ENCODE measurements around the gene NDUFB7. TPM values are rescaled to one million over a fixed set of nuclear protein-coding genes. Genes with fewer than 3 reads are reported as not detected.
"Not testable (repeated sequence)": the region's sequence is repeated elsewhere in the genome, so short reads cannot be mapped to it uniquely, and the experiment has no call there.

Gene NDUFB7
- total RNA-seq, 1 experiment from 2014 or later = 1,095 TPM

GRCh38 chr19:14616407-14616806 is 44.5 kb upstream of the NDUFB7 start:
- Histone ChIP-seq H3K9me3 (ENCODE audit: low read length) (peaks cover 10% of the 10 kb centered on the region), H3K27ac (ENCODE audit: low read length) (no peak overlapping the region), H3K36me3 (ENCODE audit: low read depth, low read length) (no peaks in the 10 kb centered on the region), H3K4me3 (ENCODE audit: low read length) (no peak overlapping the region), H3K79me2 (ENCODE audit: low read length) (no peaks in the 10 kb centered on the region), H3K27me3 (ENCODE audit: low read length) (no peaks in the 10 kb centered on the region), H2AFZ (ENCODE audit: low read length) (no peak overlapping the region), H3F3A (ENCODE audit: low read length, unreplicated experiment) (no peaks in the 10 kb centered on the region), H3K4me2 (ENCODE audit: low read length) (no peak overlapping the region), H3K9ac (ENCODE audit: low read length) (no peak overlapping the region), H3K4me1 (ENCODE audit: insufficient read depth, low read length) (no peaks in the 10 kb centered on the region), H3K9me2 (replicated peaks; ENCODE audit: low read length) (no peaks in the 10 kb centered on the region), H4K20me1 (ENCODE audit: low read length) (no peaks in the 10 kb centered on the region)
- TF ChIP-seq EZH2 (IDR thresholded peaks at IDR 0.05; ENCODE audit: low read length, unreplicated experiment) = no peak
- TF ChIP-seq, protein P1, sequence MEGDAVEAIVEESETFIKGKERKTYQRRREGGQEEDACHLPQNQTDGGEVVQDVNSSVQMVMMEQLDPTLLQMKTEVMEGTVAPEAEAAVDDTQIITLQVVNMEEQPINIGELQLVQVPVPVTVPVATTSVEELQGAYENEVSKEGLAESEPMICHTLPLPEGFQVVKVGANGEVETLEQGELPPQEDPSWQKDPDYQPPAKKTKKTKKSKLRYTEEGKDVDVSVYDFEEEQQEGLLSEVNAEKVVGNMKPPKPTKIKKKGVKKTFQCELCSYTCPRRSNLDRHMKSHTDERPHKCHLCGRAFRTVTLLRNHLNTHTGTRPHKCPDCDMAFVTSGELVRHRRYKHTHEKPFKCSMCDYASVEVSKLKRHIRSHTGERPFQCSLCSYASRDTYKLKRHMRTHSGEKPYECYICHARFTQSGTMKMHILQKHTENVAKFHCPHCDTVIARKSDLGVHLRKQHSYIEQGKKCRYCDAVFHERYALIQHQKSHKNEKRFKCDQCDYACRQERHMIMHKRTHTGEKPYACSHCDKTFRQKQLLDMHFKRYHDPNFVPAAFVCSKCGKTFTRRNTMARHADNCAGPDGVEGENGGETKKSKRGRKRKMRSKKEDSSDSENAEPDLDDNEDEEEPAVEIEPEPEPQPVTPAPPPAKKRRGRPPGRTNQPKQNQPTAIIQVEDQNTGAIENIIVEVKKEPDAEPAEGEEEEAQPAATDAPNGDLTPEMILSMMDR (conservative IDR thresholded peaks at IDR 0.05; ENCODE audit: low read depth, low read length) = no peak
- no peak for TF ChIP-seq EZH2phosphoT487 (IDR thresholded peaks at IDR 0.05; ENCODE audit: borderline replicate concordance, low read length)
- ATAC-seq (no peak), DNase-seq (no peak)
- ChIA-PET POLR2A (ENCODE audit: unreplicated experiment) (no interaction called here), CTCF (no interaction called here)
- no TSS peak for BruUV-seq (replicated peaks)
- intact Hi-C loops (cut with micrococcal nuclease) = no loop called here

DNA sequence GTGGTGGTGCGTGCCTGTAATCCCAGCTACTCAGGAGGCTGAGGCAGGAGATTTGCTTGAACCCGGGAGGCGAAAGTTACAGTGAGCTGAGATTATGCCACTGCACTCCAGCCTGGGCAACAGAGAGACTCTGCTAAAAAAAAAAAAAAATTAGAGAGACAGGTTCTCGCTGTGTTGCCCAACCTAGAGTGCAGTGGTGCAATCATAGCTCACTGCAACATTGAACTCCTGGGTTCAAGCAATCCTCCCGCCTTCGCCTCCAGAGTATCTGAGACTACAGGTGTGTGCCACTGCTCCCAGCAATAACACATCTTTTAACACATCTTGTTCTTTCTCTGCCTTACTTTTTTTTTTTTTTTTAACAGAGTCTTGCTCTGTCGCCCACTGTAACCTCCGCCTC is 43.8 kb upstream of the NDUFB7 start:
- H3K4me2 ChIP-seq (ENCODE audit: low read length) = no peak overlapping the region
- H3K27ac ChIP-seq (ENCODE audit: low read length) = no peak overlapping the region
- ATAC-seq = no peak
- H3K9me2 ChIP-seq (replicated peaks; ENCODE audit: low read length) = no peaks in the 10 kb centered on the region
- H3K79me2 ChIP-seq (ENCODE audit: low read length) = no peaks in the 10 kb centered on the region
- intact Hi-C loops (cut with micrococcal nuclease) = no loop called here
- TF ChIP-seq EZH2phosphoT487 (IDR thresholded peaks at IDR 0.05; ENCODE audit: borderline replicate concordance, low read length) = no peak
- TF ChIP-seq EZH2 (IDR thresholded peaks at IDR 0.05; ENCODE audit: low read length, unreplicated experiment) = no peak
- TF ChIP-seq, protein P1 (conservative IDR thresholded peaks at IDR 0.05; ENCODE audit: low read depth, low read length) = no peak
- POLR2A ChIA-PET (ENCODE audit: unreplicated experiment) = no interaction called here
- H3K27me3 ChIP-seq (ENCODE audit: low read length) = no peaks in the 10 kb centered on the region
- no TSS peak for BruUV-seq (replicated peaks)
- H3K36me3 ChIP-seq (ENCODE audit: low read depth, low read length) = no peaks in the 10 kb centered on the region
- no peak overlapping the region for H3K4me3 ChIP-seq (ENCODE audit: low read length)
- no peak overlapping the region for H3K9ac ChIP-seq (ENCODE audit: low read length)
- no peaks in the 10 kb centered on the region for H3F3A ChIP-seq (ENCODE audit: low read length, unreplicated experiment)
- no peaks in the 10 kb centered on the region for H4K20me1 ChIP-seq (ENCODE audit: low read length)
- no peak overlapping the region for H2AFZ ChIP-seq (ENCODE audit: low read length)
- peaks cover 10% of the 10 kb centered on the region for H3K9me3 ChIP-seq (ENCODE audit: low read length)
- CTCF ChIA-PET = no interaction called here
- no peak for DNase-seq
- H3K4me1 ChIP-seq (ENCODE audit: insufficient read depth, low read length) = no peaks in the 10 kb centered on the region

DNA sequence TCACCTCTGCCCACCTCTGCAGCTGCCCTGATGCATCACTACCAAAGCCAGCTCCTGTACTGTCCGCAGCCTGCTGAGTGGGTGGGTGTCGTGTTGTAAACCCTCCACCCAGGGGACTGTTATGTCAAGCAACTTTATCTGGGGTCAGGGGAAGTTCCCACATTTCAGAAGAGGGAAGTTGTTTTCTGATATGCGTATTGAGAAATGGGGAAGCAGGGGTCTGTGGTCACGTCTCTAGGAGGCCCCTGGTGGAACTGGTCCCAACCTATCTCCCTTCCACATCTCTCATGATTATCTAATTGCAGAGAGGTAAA is 42.2 kb upstream of the NDUFB7 start:
- H3K36me3 ChIP-seq (ENCODE audit: low read depth, low read length) = no peaks in the 10 kb centered on the region
- ChIA-PET POLR2A (ENCODE audit: unreplicated experiment) (no interaction called here), CTCF (no interaction called here)
- H4K20me1 ChIP-seq (ENCODE audit: low read length) = no peaks in the 10 kb centered on the region
- ATAC-seq (no peak), DNase-seq (no peak)
- H3K79me2 ChIP-seq (ENCODE audit: low read length) = no peaks in the 10 kb centered on the region
- intact Hi-C loops (cut with micrococcal nuclease) = no loop called here
- TF ChIP-seq, protein P1 (conservative IDR thresholded peaks at IDR 0.05; ENCODE audit: low read depth, low read length) = no peak
- TF ChIP-seq EZH2 (IDR thresholded peaks at IDR 0.05; ENCODE audit: low read length, unreplicated experiment) (no peak), EZH2phosphoT487 (IDR thresholded peaks at IDR 0.05; ENCODE audit: borderline replicate concordance, low read length) (no peak)
- no peak overlapping the region for H2AFZ ChIP-seq (ENCODE audit: low read length)
- H3K4me2 ChIP-seq (ENCODE audit: low read length) = no peak overlapping the region
- H3K9me3 ChIP-seq (ENCODE audit: low read length) = no peaks in the 10 kb centered on the region; the same call in 1 of the 2 replicates
- no peaks in the 10 kb centered on the region for H3K27me3 ChIP-seq (ENCODE audit: low read length)
- H3K9ac ChIP-seq (ENCODE audit: low read length) = no peak overlapping the region
- H3F3A ChIP-seq (ENCODE audit: low read length, unreplicated experiment) = no peaks in the 10 kb centered on the region
- no peaks in the 10 kb centered on the region for H3K9me2 ChIP-seq (replicated peaks; ENCODE audit: low read length)
- no peaks in the 10 kb centered on the region for H3K4me1 ChIP-seq (ENCODE audit: insufficient read depth, low read length)
- no peak overlapping the region for H3K27ac ChIP-seq (ENCODE audit: low read length)
- H3K4me3 ChIP-seq (ENCODE audit: low read length) = no peak overlapping the region
- no TSS peak for BruUV-seq (replicated peaks)

DNA sequence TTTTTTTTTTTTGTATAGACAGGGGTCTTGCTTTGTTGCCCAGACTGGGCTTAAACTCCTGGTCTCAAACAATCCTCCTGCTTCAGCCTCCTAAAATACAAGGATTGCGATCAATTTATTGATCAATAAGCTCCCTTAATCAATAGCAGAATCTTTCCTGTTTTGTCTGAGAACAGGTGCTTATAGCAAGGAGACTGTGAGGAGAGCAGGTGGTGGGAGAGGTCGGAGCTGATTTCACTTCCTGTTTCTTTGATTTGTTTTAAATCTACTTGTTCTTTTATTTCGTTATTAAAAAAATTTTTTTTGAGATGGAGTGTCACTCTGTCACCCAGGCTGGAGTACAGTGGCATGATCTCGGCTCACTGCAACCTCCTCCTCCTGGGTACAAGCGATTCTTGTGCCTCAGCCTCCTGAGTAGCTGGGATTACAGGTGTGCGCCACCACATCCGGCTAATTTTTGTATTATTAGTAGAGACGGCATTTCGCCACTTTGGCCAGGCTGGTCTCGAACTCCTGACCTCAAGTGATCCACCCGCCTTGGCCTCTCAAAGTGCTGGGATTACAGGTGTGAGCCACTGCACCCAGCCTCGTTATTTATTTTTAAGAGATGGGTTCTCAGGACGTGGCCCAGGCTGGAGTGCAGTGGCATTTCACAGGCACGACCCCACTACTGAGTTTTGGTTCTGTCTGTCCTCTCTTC is 41.7 kb upstream of the NDUFB7 start:
- H3K36me3 ChIP-seq (ENCODE audit: low read depth, low read length); H3K9ac ChIP-seq (ENCODE audit: low read length); H4K20me1 ChIP-seq (ENCODE audit: low read length); CTCF ChIA-PET; H3F3A ChIP-seq (ENCODE audit: low read length, unreplicated experiment); H3K27ac ChIP-seq (ENCODE audit: low read length); intact Hi-C loops (cut with micrococcal nuclease); ATAC-seq; H3K79me2 ChIP-seq (ENCODE audit: low read length); H3K9me3 ChIP-seq (ENCODE audit: low read length); H3K4me3 ChIP-seq (ENCODE audit: low read length); BruUV-seq (replicated peaks); H2AFZ ChIP-seq (ENCODE audit: low read length); DNase-seq; POLR2A ChIA-PET (ENCODE audit: unreplicated experiment); H3K4me2 ChIP-seq (ENCODE audit: low read length); H3K9me2 ChIP-seq (replicated peaks; ENCODE audit: low read length); H3K27me3 ChIP-seq (ENCODE audit: low read length); H3K4me1 ChIP-seq (ENCODE audit: insufficient read depth, low read length): not testable (repeated sequence)

Data from PC-3 (cell line).